Sigmoid colon (tissue), 7 donors: Measurements from ENCODE around the gene DRC3. TPM values are rescaled to one million over a fixed set of nuclear protein-coding genes. Genes with fewer than 3 reads are reported as not detected.
"Not testable (repeated sequence)": the region's sequence is repeated elsewhere in the genome, so short reads cannot be mapped to it uniquely, and the experiment has no call there.

Experiments used
- DNase-seq: peaks from one replicate; pipeline ENCODE4 v3.0.0-alpha.2; 2019
- H3K27ac ChIP-seq, 4 donors: fragments of 200-600 bp; sonication (generic); one replicate each; pipeline ENCODE4 v1.5.1; 2016 to 2019; ENCODE audit warnings: mild to moderate bottlenecking in 1 of 4
- H3K27me3 ChIP-seq, 3 donors: fragments of 200-600 bp; sonication (generic); one replicate each; pipeline ENCODE4 v1.5.1; 2019; ENCODE audit warnings: mild to moderate bottlenecking in 1 of 3
- H3K36me3 ChIP-seq, 4 donors: fragments of 200-600 bp; sonication (generic); one replicate each; pipeline ENCODE4 v1.5.1; 2016 to 2019
- H3K4me1 ChIP-seq, 4 donors: fragments of 200-600 bp; sonication (generic); one replicate each; pipeline ENCODE4 v1.5.1; 2017 to 2019
- H3K4me3 ChIP-seq, 4 donors: fragments of 200-600 bp; sonication (generic); one replicate each; pipeline ENCODE4 v1.5.1; 2017 to 2019; ENCODE audit warnings: mild to moderate bottlenecking in 2 of 4, moderate library complexity in 1 of 4
- H3K9me3 ChIP-seq, 4 donors: fragments of 200-600 bp in 3 of 4; sonication (generic) in 3 of 4; one replicate each; pipeline versions ENCODE4 v1.5.1 to v1.6.1; 2013 to 2019
- EP300 ChIP-seq, 4 donors: sonication (generic); formaldehyde crosslinking; IDR thresholded peaks; one replicate each; pipeline ENCODE4 v1.6.1; 2017; ENCODE audit warnings: antibody characterized with exemption in 4 of 4
- POLR2A ChIP-seq, 2 donors: fragments of 450-650 bp; IDR thresholded peaks; one replicate each; pipeline ENCODE4 v1.6.1; 2016; ENCODE audit warnings: antibody characterized with exemption in 2 of 2, mild to moderate bottlenecking in 2 of 2, moderate library complexity in 2 of 2
- POLR2AphosphoS5 ChIP-seq, 4 donors: sonication (generic); formaldehyde crosslinking; IDR thresholded peaks; one replicate each; pipeline ENCODE4 v1.6.1; 2017; ENCODE audit warnings: antibody characterized with exemption in 4 of 4
- WGBS, 2 donors: extraction: QIAGEN DNeasy Blood & Tissue Kit; methylation state at CpG; one replicate each; pipeline ENCODE4 v1.1.7; 2013; 5-methylcytosine and 5-hydroxymethylcytosine counted together
- intact Hi-C: fragments of 100-400 bp; cut with DNase I; formaldehyde crosslinking; loops from one replicate; pipeline ENCODE4 v1.15.1; 2023
- polyA plus RNA-seq, 3 donors: library from polyadenylated mRNA; stranded (reverse); fragments of 200-250 nt; gene quantifications; one replicate each; pipeline ENCODE4 v1.2.3, GENCODE V29; 2013
- total RNA-seq, 4 donors: library from RNA; depleted of rRNA; stranded (reverse); fragments of >200 nt; gene quantifications; one replicate each; pipeline ENCODE4 v1.1.0, GENCODE V29; 2016
- TF ChIP-seq, protein P1 (sequence below), 4 experiments: fragments of 450-650 bp in 3 of 4; fragments of 200-600 bp in 1 of 4; IDR thresholded peaks; one replicate each; pipeline ENCODE4 v1.5.1; 2016 to 2019; ENCODE audit warnings: antibody characterized with exemption in 4 of 4, mild to moderate bottlenecking in 3 of 4, moderate library complexity in 2 of 4
- donor health status: healthy with polysubstance abuse.
- donor health status: Bipolar disorder and iron deficiency.
- donor health status: healthy.

The DRC3 gene
- total and polyA plus RNA-seq, 7 donors, result 0.36 to 6.1 (median 1.6) TPM; not detected in 2

DNA sequence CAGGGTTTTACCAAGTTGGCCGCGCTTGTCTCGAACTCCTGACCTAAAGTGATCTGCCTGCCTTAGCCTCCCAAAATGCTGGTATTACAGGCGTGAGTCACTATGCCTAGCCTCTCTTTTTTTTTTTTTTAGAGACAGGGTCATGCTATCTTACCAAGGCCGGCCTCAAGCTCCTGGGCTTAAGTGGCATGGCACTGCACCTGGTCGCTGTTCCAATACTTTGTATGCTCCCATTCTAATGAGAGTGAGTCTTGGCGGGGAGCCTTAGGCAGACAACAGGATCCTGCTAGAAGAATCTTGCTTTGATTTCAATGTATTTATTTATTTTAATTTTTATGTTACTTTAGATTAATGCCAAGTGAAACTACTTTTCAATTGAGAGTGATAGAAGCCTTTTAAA lies 22.3 kb upstream of the DRC3 start:
- DNase-seq, result no peak
- Histone ChIP-seq H3K4me3 (no peak overlapping the region), H3K9me3 (no peaks in the 10 kb centered on the region), H3K4me1 (peaks cover 0 to 23% (median 7%) of the 10 kb centered on the region in 4 donors), H3K27ac (no peak overlapping the region), H3K27me3 (no peaks in the 10 kb centered on the region), H3K36me3 (no peaks in the 10 kb centered on the region)
- intact Hi-C loops, result no loop called here
- WGBS, 2 donors, result 97 to 98% methylated on average over 7 of the region's 7 CpGs
- no peak for TF ChIP-seq POLR2A (IDR thresholded peaks at IDR 0.05)
- TF ChIP-seq, protein P1, sequence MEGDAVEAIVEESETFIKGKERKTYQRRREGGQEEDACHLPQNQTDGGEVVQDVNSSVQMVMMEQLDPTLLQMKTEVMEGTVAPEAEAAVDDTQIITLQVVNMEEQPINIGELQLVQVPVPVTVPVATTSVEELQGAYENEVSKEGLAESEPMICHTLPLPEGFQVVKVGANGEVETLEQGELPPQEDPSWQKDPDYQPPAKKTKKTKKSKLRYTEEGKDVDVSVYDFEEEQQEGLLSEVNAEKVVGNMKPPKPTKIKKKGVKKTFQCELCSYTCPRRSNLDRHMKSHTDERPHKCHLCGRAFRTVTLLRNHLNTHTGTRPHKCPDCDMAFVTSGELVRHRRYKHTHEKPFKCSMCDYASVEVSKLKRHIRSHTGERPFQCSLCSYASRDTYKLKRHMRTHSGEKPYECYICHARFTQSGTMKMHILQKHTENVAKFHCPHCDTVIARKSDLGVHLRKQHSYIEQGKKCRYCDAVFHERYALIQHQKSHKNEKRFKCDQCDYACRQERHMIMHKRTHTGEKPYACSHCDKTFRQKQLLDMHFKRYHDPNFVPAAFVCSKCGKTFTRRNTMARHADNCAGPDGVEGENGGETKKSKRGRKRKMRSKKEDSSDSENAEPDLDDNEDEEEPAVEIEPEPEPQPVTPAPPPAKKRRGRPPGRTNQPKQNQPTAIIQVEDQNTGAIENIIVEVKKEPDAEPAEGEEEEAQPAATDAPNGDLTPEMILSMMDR (IDR thresholded peaks at IDR 0.05), result no peak
- TF ChIP-seq POLR2AphosphoS5 (IDR thresholded peaks at IDR 0.05), result no peak
- TF ChIP-seq EP300 (IDR thresholded peaks at IDR 0.05), result no peak

DNA sequence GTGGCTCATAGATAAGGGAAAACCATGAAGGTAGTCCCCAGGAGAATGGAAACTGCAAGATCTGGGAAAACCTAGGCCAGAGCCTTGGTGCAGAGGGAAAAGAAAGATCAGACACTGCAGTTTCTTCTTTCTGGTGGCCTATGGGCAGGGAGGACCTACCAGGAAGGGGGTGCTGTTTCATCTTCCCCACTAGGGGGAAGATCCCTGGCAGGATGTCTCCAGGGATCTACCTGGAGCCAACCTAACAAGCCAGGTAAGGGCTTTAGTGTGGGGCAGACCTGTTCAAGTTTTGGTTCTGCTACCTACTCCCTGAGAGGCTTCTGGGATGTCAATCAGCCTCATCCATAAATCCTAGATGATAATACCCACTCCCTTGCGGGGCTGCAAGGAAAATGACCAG lies 21.9 kb upstream of the DRC3 start:
- H3K4me1 ChIP-seq, result peaks cover 0 to 23% (median 6%) of the 10 kb centered on the region in 4 donors
- no peaks in the 10 kb centered on the region for H3K27me3 ChIP-seq
- H3K36me3 ChIP-seq, result no peaks in the 10 kb centered on the region
- H3K27ac ChIP-seq, result no peak overlapping the region
- no peak for TF ChIP-seq EP300 (IDR thresholded peaks at IDR 0.05)
- TF ChIP-seq POLR2AphosphoS5 (IDR thresholded peaks at IDR 0.05), result no peak
- no peaks in the 10 kb centered on the region for H3K9me3 ChIP-seq
- H3K4me3 ChIP-seq, result no peak overlapping the region
- WGBS, 2 donors, result 96 to 97% methylated on average over 1 of the region's 1 CpG
- intact Hi-C loops, result no loop called here
- no peak for DNase-seq

DNA sequence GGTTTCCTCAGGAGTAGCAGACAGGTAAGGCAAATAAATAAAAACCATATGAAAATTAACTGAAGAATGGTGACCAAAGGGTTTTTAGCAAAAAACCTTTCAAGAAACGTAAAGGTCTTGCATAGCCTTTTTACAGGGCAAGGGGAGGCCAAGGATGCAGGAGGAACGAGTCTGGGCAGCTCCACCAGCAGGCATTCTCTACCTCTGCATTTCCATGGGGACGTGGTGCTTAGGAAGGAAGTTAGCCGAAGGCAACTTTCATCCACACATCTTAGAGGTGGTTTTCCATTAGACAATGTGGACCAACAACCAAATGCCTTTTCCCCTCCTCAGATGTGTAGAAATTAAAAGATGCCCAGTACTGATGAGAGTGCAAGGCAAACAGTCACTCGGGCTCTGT lies 21.1 kb upstream of the DRC3 start:
- Histone ChIP-seq H3K27me3 (no peaks in the 10 kb centered on the region), H3K9me3 (no peaks in the 10 kb centered on the region), H3K4me1 (peaks cover 0 to 26% (median 11%) of the 10 kb centered on the region in 4 donors), H3K4me3 (no peak overlapping the region), H3K27ac (no peak overlapping the region), H3K36me3 (no peaks in the 10 kb centered on the region)
- DNase-seq, result no peak
- no peak for TF ChIP-seq POLR2A (IDR thresholded peaks at IDR 0.05)
- TF ChIP-seq, protein P1 (IDR thresholded peaks at IDR 0.05), result no peak
- no peak for TF ChIP-seq POLR2AphosphoS5 (IDR thresholded peaks at IDR 0.05)
- TF ChIP-seq EP300 (IDR thresholded peaks at IDR 0.05), result no peak
- intact Hi-C loops, result no loop called here
- 87 to 93% methylated on average over 5 of the region's 5 CpGs for WGBS, 2 donors

DNA sequence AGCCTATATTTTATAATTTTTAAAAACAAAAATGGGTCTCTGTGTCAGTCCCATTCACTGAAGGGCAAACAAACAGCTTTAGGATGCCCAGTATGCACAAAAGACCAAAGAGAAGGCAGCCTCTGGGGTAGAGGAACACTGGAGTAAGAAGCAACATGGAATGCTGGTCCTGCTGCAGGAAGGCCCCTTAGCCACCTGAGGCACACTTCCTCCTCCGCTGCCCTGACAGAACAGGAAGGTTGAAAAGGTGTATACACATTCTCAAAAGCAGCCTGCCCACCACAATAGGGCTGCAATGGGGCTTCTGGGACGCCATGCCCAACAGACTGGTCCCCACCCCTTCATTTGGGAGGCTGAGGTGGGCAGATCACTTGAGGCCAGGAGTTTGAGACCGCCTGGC lies 20.0 kb upstream of the DRC3 start:
- Histone ChIP-seq H3K27ac (no peak overlapping the region), H3K9me3 (no peaks in the 10 kb centered on the region), H3K27me3 (no peaks in the 10 kb centered on the region), H3K4me3 (no peak overlapping the region), H3K36me3 (no peaks in the 10 kb centered on the region), H3K4me1 (peaks cover 0 to 38% (median 22%) of the 10 kb centered on the region in 4 donors)
- TF ChIP-seq POLR2AphosphoS5 (IDR thresholded peaks at IDR 0.05) (no peak), POLR2A (IDR thresholded peaks at IDR 0.05) (no peak), EP300 (IDR thresholded peaks at IDR 0.05) (no peak)
- TF ChIP-seq, protein P1 (IDR thresholded peaks at IDR 0.05), result no peak
- WGBS, 2 donors, result 95 to 96% methylated on average over 3 of the region's 3 CpGs
- no peak for DNase-seq
- intact Hi-C loops, result no loop called here

DNA sequence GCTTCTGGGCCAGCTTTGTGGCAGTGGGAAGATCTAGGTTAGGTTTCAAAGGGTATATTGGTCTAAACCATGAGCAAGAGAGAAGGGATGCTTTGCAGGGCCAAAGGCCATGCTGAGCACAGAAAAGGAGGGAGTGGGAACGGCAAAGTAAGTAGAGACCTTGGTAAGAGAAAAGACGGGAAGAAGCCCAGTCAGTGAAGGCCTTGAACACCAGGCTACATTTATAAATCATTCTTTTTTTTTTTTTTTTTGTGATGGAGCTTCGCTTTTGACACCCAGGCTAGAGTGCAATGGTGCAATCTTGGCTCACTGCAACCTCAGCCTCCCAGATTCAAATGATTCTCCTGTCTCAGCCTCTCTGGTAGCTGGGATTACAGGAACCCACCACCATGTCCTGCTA lies 18.6 kb upstream of the DRC3 start:
- Histone ChIP-seq H3K36me3 (no peaks in the 10 kb centered on the region), H3K4me1 (peaks cover 0 to 38% (median 32%) of the 10 kb centered on the region in 4 donors), H3K27me3 (no peaks in the 10 kb centered on the region), H3K4me3 (no peak overlapping the region), H3K9me3 (no peaks in the 10 kb centered on the region), H3K27ac (no peak overlapping the region)
- WGBS, 2 donors, result 97 to 99% methylated on average over 3 of the region's 3 CpGs
- intact Hi-C loops, result no loop called here
- TF ChIP-seq POLR2AphosphoS5 (IDR thresholded peaks at IDR 0.05) (no peak), POLR2A (IDR thresholded peaks at IDR 0.05) (no peak), EP300 (IDR thresholded peaks at IDR 0.05) (no peak)
- TF ChIP-seq, protein P1 (IDR thresholded peaks at IDR 0.05), result no peak
- no peak for DNase-seq

DNA sequence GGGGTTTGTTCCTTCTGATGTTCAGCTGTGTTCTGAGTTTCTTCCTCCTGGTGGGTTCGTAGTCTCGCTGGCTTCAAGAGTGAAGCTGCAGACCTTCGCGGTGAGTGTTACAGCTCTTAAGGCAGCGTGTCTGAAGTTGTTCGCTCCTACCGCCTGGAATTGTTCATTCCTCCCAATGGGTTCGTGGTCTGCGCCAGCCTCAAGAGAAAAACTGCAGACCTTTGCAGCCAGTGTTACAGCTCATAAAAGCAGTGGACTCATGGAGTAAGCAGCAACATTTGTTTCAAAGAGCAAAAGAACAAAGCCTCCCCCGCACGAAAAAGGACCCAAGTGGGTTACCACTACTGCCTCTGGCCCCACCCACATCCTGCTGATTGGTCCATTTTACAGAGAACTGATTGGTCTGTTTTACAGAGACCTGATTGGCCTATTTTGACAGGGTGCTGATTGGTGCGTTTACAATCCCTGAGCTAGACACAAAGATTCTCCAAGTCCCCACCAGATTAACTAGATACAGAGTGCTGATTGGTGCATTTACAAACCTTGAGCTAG lies 16.8 kb upstream of the DRC3 start:
- H3K9me3 ChIP-seq, H3K4me3 ChIP-seq, H3K27me3 ChIP-seq, H3K27ac ChIP-seq, intact Hi-C loops, H3K36me3 ChIP-seq: not testable (repeated sequence)
- DNase-seq, result peak; percentile 19
- WGBS, 2 donors, result 94 to 98% methylated on average over 12 of the region's 12 CpGs
- peaks cover 0 to 52% (median 48%) of the 10 kb centered on the region in 4 donors for H3K4me1 ChIP-seq
